SK-N-SH (cell line): ENCODE results near the gene ATP2A2. TPM values are rescaled to one million over a fixed set of nuclear protein-coding genes. Genes with fewer than 3 reads are reported as not detected.

Source experiments
- CTCF ChIA-PET: fragments of 300-600, 350-600 bp; formaldehyde crosslinking; extraction: SDS; loops from one replicate; lab custom pipeline; 2021; lab: Yijun Ruan, JAX
- POLR2A ChIA-PET: fragments of 350-600 bp; sonication (Branson Sonifier 250); formaldehyde crosslinking; extraction: SDS; loops from one replicate; lab custom pipeline; 2020; ENCODE audit warnings: antibody characterized with exemption, inconsistent platforms; lab: Yijun Ruan, JAX
- DNase-seq: peaks from one replicate; pipeline ENCODE4 v3.0.0; 2012
- H2AFZ ChIP-seq: fragments of 200-600 bp; sonication (generic); 2 replicates; pipeline ENCODE4 v1.8.1; 2016; ENCODE audit warnings: antibody characterized with exemption, mild to moderate bottlenecking, low read depth
- H3F3A ChIP-seq: fragments of 200-600 bp; sonication (generic); replicated peaks from 2 replicates; pipeline ENCODE3; 2016; ENCODE audit warnings: antibody characterized with exemption, mild to moderate bottlenecking; ENCODE audit not compliant: insufficient read depth
- H3K27ac ChIP-seq, 2 experiments: fragments of 200-500 bp in 1 of 2; fragments of 200-600 bp in 1 of 2; sonication (Bioruptor generic) in 1 of 2; sonication (generic), shearing (Covaris generic) in 1 of 2; 2 replicates each; pipeline versions ENCODE4 v1.5.1 to v1.6.1; 2014 to 2016; ENCODE audit warnings: low read depth in 2 of 2, inconsistent platforms in 1 of 2, low read length in 1 of 2, mild to moderate bottlenecking in 1 of 2, mixed read lengths in 1 of 2
- H3K27me3 ChIP-seq: fragments of 200-600 bp; sonication (generic), shearing (Covaris generic); 2 replicates; pipeline ENCODE4 v1.6.1; 2016; ENCODE audit warnings: mixed run types; ENCODE audit not compliant: insufficient read depth
- H3K36me3 ChIP-seq, 2 experiments: fragments of 200-500 bp in 1 of 2; fragments of 200-600 bp in 1 of 2; sonication (Bioruptor generic) in 1 of 2; sonication (generic) in 1 of 2; replicated peaks in 1 of 2; 2 replicates each; pipeline versions ENCODE3 to v1.5.1; 2014 to 2016; ENCODE audit warnings: low read length in 1 of 2, mild to moderate bottlenecking in 1 of 2; ENCODE audit not compliant: insufficient read depth in 2 of 2, control insufficient read depth in 1 of 2
- H3K4me1 ChIP-seq, 2 experiments: fragments of 200-500 bp in 1 of 2; fragments of 200-600 bp in 1 of 2; sonication (Bioruptor generic) in 1 of 2; sonication (generic), shearing (Covaris generic) in 1 of 2; 2 replicates each; pipeline versions ENCODE4 v1.5.1 to v1.6.1; 2014 to 2016; ENCODE audit warnings: low read depth in 1 of 2, low read length in 1 of 2, mixed run types in 1 of 2; ENCODE audit not compliant: insufficient read depth in 2 of 2, control insufficient read depth in 1 of 2
- H3K4me2 ChIP-seq: fragments of 200-600 bp; sonication (generic), shearing (Covaris generic); 2 replicates; pipeline ENCODE4 v1.6.1; 2017; ENCODE audit warnings: mixed run types
- H3K4me3 ChIP-seq, 2 experiments: fragments of 200-500 bp in 1 of 2; fragments of 200-600 bp in 1 of 2; sonication (Bioruptor generic) in 1 of 2; sonication (generic), shearing (Covaris generic) in 1 of 2; 2 replicates each; pipeline versions ENCODE4 v1.5.1 to v1.8.1; 2014 to 2016; ENCODE audit warnings: low read depth in 2 of 2, inconsistent platforms in 1 of 2, low read length in 1 of 2, mild to moderate bottlenecking in 1 of 2, mixed read lengths in 1 of 2, moderate library complexity in 1 of 2
- H3K79me2 ChIP-seq: fragments of 200-600 bp; sonication (generic); 2 replicates; pipeline ENCODE4 v1.8.1; 2017; ENCODE audit warnings: mild to moderate bottlenecking; ENCODE audit not compliant: insufficient read depth
- H3K9ac ChIP-seq: fragments of 200-600 bp; sonication (generic); 2 replicates; pipeline ENCODE4 v1.6.1; 2017; ENCODE audit warnings: mixed run types
- H3K9me2 ChIP-seq: fragments of 200-600 bp; sonication (generic); 2 replicates; pipeline ENCODE4 v1.6.1; 2017; ENCODE audit warnings: mixed run types
- H3K9me3 ChIP-seq: fragments of 200-600 bp; sonication (generic); 2 replicates; pipeline ENCODE4 v1.6.1; 2017; ENCODE audit warnings: mixed run types, mild to moderate bottlenecking, moderate library complexity
- H4K20me1 ChIP-seq: fragments of 200-600 bp; sonication (generic); 2 replicates; pipeline ENCODE4 v1.6.1; 2017; ENCODE audit warnings: mild to moderate bottlenecking, mixed run types; ENCODE audit not compliant: insufficient read depth
- CHD2 ChIP-seq: fragments of 150-350 bp; IDR thresholded peaks from 2 replicates; pipeline ENCODE4 v1.6.1; 2018; ENCODE audit warnings: low read length; ENCODE audit not compliant: partially characterized antibody
- FOXM1 ChIP-seq: IDR thresholded peaks from 2 replicates; pipeline ENCODE4 v1.4.0; 2012; ENCODE audit warnings: low read depth, mild to moderate bottlenecking
- GABPA ChIP-seq: IDR thresholded peaks from 2 replicates; pipeline ENCODE4 v1.4.0; 2012; ENCODE audit warnings: low read depth, mild to moderate bottlenecking
- JUND ChIP-seq: IDR thresholded peaks from 2 replicates; pipeline ENCODE4 v1.4.0; 2012
- MAX ChIP-seq: IDR thresholded peaks from 2 replicates; pipeline ENCODE4 v1.4.0; 2012; ENCODE audit warnings: low read depth
- MEF2A ChIP-seq: IDR thresholded peaks from 2 replicates; pipeline ENCODE4 v1.4.0; 2012; ENCODE audit warnings: low read depth, borderline replicate concordance
- MXI1 ChIP-seq: IDR thresholded peaks from 2 replicates; pipeline ENCODE4 v1.6.1; 2012; ENCODE audit warnings: mild to moderate bottlenecking, low read depth, low read length, improper control_type of control experiment
- POLR2AphosphoS5 ChIP-seq: IDR thresholded peaks from 2 replicates; pipeline ENCODE4 v1.6.1; 2012; ENCODE audit warnings: low read depth, low read length
- RXRA ChIP-seq: IDR thresholded peaks from 2 replicates; pipeline ENCODE4 v1.4.0; 2012; ENCODE audit warnings: low read depth, mild to moderate bottlenecking, borderline replicate concordance
- SIN3A ChIP-seq: IDR thresholded peaks from 2 replicates; pipeline ENCODE4 v1.6.1; 2012; ENCODE audit warnings: low read depth, mild to moderate bottlenecking, low read length, moderate library complexity, borderline replicate concordance
- TAF1 ChIP-seq: IDR thresholded peaks from 2 replicates; pipeline ENCODE4 v1.6.1; 2012; ENCODE audit warnings: low read depth, mild to moderate bottlenecking, low read length, moderate library complexity, borderline replicate concordance
- TCF12 ChIP-seq: IDR thresholded peaks from 2 replicates; pipeline ENCODE4 v1.4.0; 2012
- USF2 ChIP-seq: fragments of 150-350 bp; IDR thresholded peaks from 2 replicates; pipeline ENCODE4 v1.6.1; 2017; ENCODE audit warnings: antibody characterized with exemption, low read length, low read depth, borderline replicate concordance
- YY1 ChIP-seq: IDR thresholded peaks from 2 replicates; pipeline ENCODE4 v1.4.0; 2012; ENCODE audit warnings: low read depth, mild to moderate bottlenecking
- WGBS: methylation state at CpG from one replicate; pipeline ENCODE4 v1.1.6; 2017; ENCODE audit warnings: low lambda C conversion rate; 5-methylcytosine and 5-hydroxymethylcytosine counted together
- polyA plus RNA-seq, 3 experiments: library from polyadenylated mRNA; depleted of rRNA; stranded (reverse); fragments of >200 nt; gene quantifications; 2 replicates each; pipeline ENCODE4 v1.2.3, GENCODE V29; 2012

The ATP2A2 gene
- polyA plus RNA-seq, 1 of the 3 experiments (the other 2 are of a cell fraction) = 120 TPM

GRCh38 chr12:110353211-110353965 is 72.3 kb downstream of the ATP2A2 start:
- H3K27ac ChIP-seq = no peak overlapping the region
- POLR2A ChIA-PET = no interaction called here
- no peaks in the 10 kb centered on the region for H4K20me1 ChIP-seq
- H3K36me3 ChIP-seq = peaks cover 26 to 30% of the 10 kb centered on the region in 2 experiments
- no peaks in the 10 kb centered on the region for H3K79me2 ChIP-seq
- CTCF ChIA-PET = interaction anchor here (1.1 to 1.5 kb wide), 5 partner anchors 10 to 249 kb away, joined by 3 to 9 read pairs (median 3); no protein-coding TSS in a partner anchor
- peaks cover 28% of the 10 kb centered on the region for H3F3A ChIP-seq
- H3K4me2 ChIP-seq = no peak overlapping the region
- DNase-seq = no peak
- H3K9me2 ChIP-seq = no peaks in the 10 kb centered on the region
- no peaks in the 10 kb centered on the region for H3K27me3 ChIP-seq
- WGBS = 91% methylated on average over 13 of the region's 13 CpGs
- no peaks in the 10 kb centered on the region; a peak in 1 of 4 replicates for H3K4me1 ChIP-seq
- no peak overlapping the region for H2AFZ ChIP-seq
- H3K9me3 ChIP-seq = no peaks in the 10 kb centered on the region
- TF ChIP-seq TCF12 (no peak), POLR2AphosphoS5 (0 out of 2 replicates have a peak, but pooled peaks have one; percentile 48), RXRA (no peak)
- no peak overlapping the region for H3K4me3 ChIP-seq
- H3K9ac ChIP-seq = no peak overlapping the region

- Histone ChIP-seq H3F3A (peaks cover 26% of the 10 kb centered on the region), H3K4me1 (no peaks in the 10 kb centered on the region; a peak in 1 of 4 replicates), H3K36me3 (peaks cover 17 to 21% of the 10 kb centered on the region in 2 experiments), H3K79me2 (no peaks in the 10 kb centered on the region), H3K4me2 (no peak overlapping the region), H4K20me1 (no peaks in the 10 kb centered on the region), H3K9me2 (no peaks in the 10 kb centered on the region), H3K9me3 (no peaks in the 10 kb centered on the region), H3K27me3 (no peaks in the 10 kb centered on the region), H3K9ac (no peak overlapping the region), H3K4me3 (no peak overlapping the region), H2AFZ (no peak overlapping the region), H3K27ac (no peak overlapping the region)
- CTCF ChIA-PET = interaction anchor here (0.6 to 1.4 kb wide), 4 partner anchors 9 to 77 kb away, joined by 3 to 9 read pairs (median 4); no protein-coding TSS in a partner anchor
- no peak for TF ChIP-seq YY1
- no peak for TF ChIP-seq GABPA
- no peak for TF ChIP-seq MEF2A
- TF ChIP-seq USF2 = no peak
- TF ChIP-seq FOXM1 = no peak
- no peak for TF ChIP-seq TAF1
- TF ChIP-seq JUND = no peak
- no peak for TF ChIP-seq CHD2
- no peak for TF ChIP-seq SIN3A
- no peak for TF ChIP-seq MXI1
- TF ChIP-seq MAX = no peak
- no peak for DNase-seq
- POLR2A ChIA-PET = no interaction called here
- 92% methylated on average over 7 of the region's 7 CpGs for WGBS
Measured at GRCh38 chr12:110354172-110354780, 73.2 kb downstream of the ATP2A2 start.
